Measurements from ENCODE around the gene LLGL2.

GRCh38 chr17:75610103-75610984, 84.8 kb downstream of the LLGL2 start:
- TF ChIP-seq CTCF (IDR thresholded peaks at IDR 0.05 in 8 of 11, conservative IDR thresholded peaks at IDR 0.05 in 3 of 11) (no peak), POLR2A (IDR thresholded peaks at IDR 0.05) (no peak)
